SK-N-SH (cell line): Measurements from ENCODE around the gene EFNB2. TPM values are rescaled to one million over a fixed set of nuclear protein-coding genes. Genes with fewer than 3 reads are reported as not detected.

Source experiments
- CTCF ChIA-PET: fragments of 300-600, 350-600 bp; formaldehyde crosslinking; extraction: SDS; loops from one replicate; lab custom pipeline; 2021; lab: Yijun Ruan, JAX
- POLR2A ChIA-PET: fragments of 350-600 bp; sonication (Branson Sonifier 250); formaldehyde crosslinking; extraction: SDS; loops from one replicate; lab custom pipeline; 2020; ENCODE audit warnings: antibody characterized with exemption, inconsistent platforms; lab: Yijun Ruan, JAX
- DNase-seq: peaks from one replicate; pipeline ENCODE4 v3.0.0; 2012
- H2AFZ ChIP-seq: fragments of 200-600 bp; sonication (generic); 2 replicates; pipeline ENCODE4 v1.8.1; 2016; ENCODE audit warnings: antibody characterized with exemption, mild to moderate bottlenecking, low read depth
- H3F3A ChIP-seq: fragments of 200-600 bp; sonication (generic); replicated peaks from 2 replicates; pipeline ENCODE3; 2016; ENCODE audit warnings: antibody characterized with exemption, mild to moderate bottlenecking; ENCODE audit not compliant: insufficient read depth
- H3K27ac ChIP-seq, 2 experiments: fragments of 200-500 bp in 1 of 2; fragments of 200-600 bp in 1 of 2; sonication (Bioruptor generic) in 1 of 2; sonication (generic), shearing (Covaris generic) in 1 of 2; 2 replicates each; pipeline versions ENCODE4 v1.5.1 to v1.6.1; 2014 to 2016; ENCODE audit warnings: low read depth in 2 of 2, inconsistent platforms in 1 of 2, low read length in 1 of 2, mild to moderate bottlenecking in 1 of 2, mixed read lengths in 1 of 2
- H3K27me3 ChIP-seq: fragments of 200-600 bp; sonication (generic), shearing (Covaris generic); 2 replicates; pipeline ENCODE4 v1.6.1; 2016; ENCODE audit warnings: mixed run types; ENCODE audit not compliant: insufficient read depth
- H3K36me3 ChIP-seq, 2 experiments: fragments of 200-500 bp in 1 of 2; fragments of 200-600 bp in 1 of 2; sonication (Bioruptor generic) in 1 of 2; sonication (generic) in 1 of 2; replicated peaks in 1 of 2; 2 replicates each; pipeline versions ENCODE3 to v1.5.1; 2014 to 2016; ENCODE audit warnings: low read length in 1 of 2, mild to moderate bottlenecking in 1 of 2; ENCODE audit not compliant: insufficient read depth in 2 of 2, control insufficient read depth in 1 of 2
- H3K4me1 ChIP-seq, 2 experiments: fragments of 200-500 bp in 1 of 2; fragments of 200-600 bp in 1 of 2; sonication (Bioruptor generic) in 1 of 2; sonication (generic), shearing (Covaris generic) in 1 of 2; 2 replicates each; pipeline versions ENCODE4 v1.5.1 to v1.6.1; 2014 to 2016; ENCODE audit warnings: low read depth in 1 of 2, low read length in 1 of 2, mixed run types in 1 of 2; ENCODE audit not compliant: insufficient read depth in 2 of 2, control insufficient read depth in 1 of 2
- H3K4me2 ChIP-seq: fragments of 200-600 bp; sonication (generic), shearing (Covaris generic); 2 replicates; pipeline ENCODE4 v1.6.1; 2017; ENCODE audit warnings: mixed run types
- H3K4me3 ChIP-seq, 2 experiments: fragments of 200-500 bp in 1 of 2; fragments of 200-600 bp in 1 of 2; sonication (Bioruptor generic) in 1 of 2; sonication (generic), shearing (Covaris generic) in 1 of 2; 2 replicates each; pipeline versions ENCODE4 v1.5.1 to v1.8.1; 2014 to 2016; ENCODE audit warnings: low read depth in 2 of 2, inconsistent platforms in 1 of 2, low read length in 1 of 2, mild to moderate bottlenecking in 1 of 2, mixed read lengths in 1 of 2, moderate library complexity in 1 of 2
- H3K79me2 ChIP-seq: fragments of 200-600 bp; sonication (generic); 2 replicates; pipeline ENCODE4 v1.8.1; 2017; ENCODE audit warnings: mild to moderate bottlenecking; ENCODE audit not compliant: insufficient read depth
- H3K9ac ChIP-seq: fragments of 200-600 bp; sonication (generic); 2 replicates; pipeline ENCODE4 v1.6.1; 2017; ENCODE audit warnings: mixed run types
- H3K9me2 ChIP-seq: fragments of 200-600 bp; sonication (generic); 2 replicates; pipeline ENCODE4 v1.6.1; 2017; ENCODE audit warnings: mixed run types
- H3K9me3 ChIP-seq: fragments of 200-600 bp; sonication (generic); 2 replicates; pipeline ENCODE4 v1.6.1; 2017; ENCODE audit warnings: mixed run types, mild to moderate bottlenecking, moderate library complexity
- H4K20me1 ChIP-seq: fragments of 200-600 bp; sonication (generic); 2 replicates; pipeline ENCODE4 v1.6.1; 2017; ENCODE audit warnings: mild to moderate bottlenecking, mixed run types; ENCODE audit not compliant: insufficient read depth
- CHD2 ChIP-seq: fragments of 150-350 bp; IDR thresholded peaks from 2 replicates; pipeline ENCODE4 v1.6.1; 2018; ENCODE audit warnings: low read length; ENCODE audit not compliant: partially characterized antibody
- ELF1 ChIP-seq: IDR thresholded peaks from 2 replicates; pipeline ENCODE4 v1.4.0; 2012
- EP300 ChIP-seq, 2 experiments: IDR thresholded peaks; 2 replicates each; pipeline versions ENCODE4 v1.4.0 to v1.6.1; 2012; ENCODE audit warnings: borderline replicate concordance in 1 of 2, low read depth in 1 of 2, low read length in 1 of 2
- FOXJ3 ChIP-seq: sonication (generic); formaldehyde crosslinking; IDR thresholded peaks from 2 replicates; pipeline ENCODE4 v1.5.1; 2020; ENCODE audit warnings: mild to moderate bottlenecking, missing genetic modification reagents
- FOXM1 ChIP-seq: IDR thresholded peaks from 2 replicates; pipeline ENCODE4 v1.4.0; 2012; ENCODE audit warnings: low read depth, mild to moderate bottlenecking
- GATA2 ChIP-seq: sonication (generic); formaldehyde crosslinking; IDR thresholded peaks from 2 replicates; pipeline ENCODE4 v1.5.0; 2020; ENCODE audit warnings: mild to moderate bottlenecking, missing genetic modification reagents
- MEF2A ChIP-seq: IDR thresholded peaks from 2 replicates; pipeline ENCODE4 v1.4.0; 2012; ENCODE audit warnings: low read depth, borderline replicate concordance
- NFIC ChIP-seq: IDR thresholded peaks from 2 replicates; pipeline ENCODE4 v1.4.0; 2012; ENCODE audit warnings: borderline replicate concordance
- NRF1 ChIP-seq: IDR thresholded peaks from 2 replicates; pipeline ENCODE4 v1.6.1; 2012; ENCODE audit warnings: low read depth, mild to moderate bottlenecking, low read length
- PBX3 ChIP-seq: IDR thresholded peaks from 2 replicates; pipeline ENCODE4; 2012
- RFX5 ChIP-seq: IDR thresholded peaks from 2 replicates; pipeline ENCODE4 v1.6.1; 2012; ENCODE audit warnings: mild to moderate bottlenecking, improper control_type of control experiment, low read length
- RXRA ChIP-seq: IDR thresholded peaks from 2 replicates; pipeline ENCODE4 v1.4.0; 2012; ENCODE audit warnings: low read depth, mild to moderate bottlenecking, borderline replicate concordance
- SIN3A ChIP-seq: IDR thresholded peaks from 2 replicates; pipeline ENCODE4 v1.6.1; 2012; ENCODE audit warnings: low read depth, mild to moderate bottlenecking, low read length, moderate library complexity, borderline replicate concordance
- SMC3 ChIP-seq: IDR thresholded peaks from 2 replicates; pipeline ENCODE4 v1.6.1; 2012; ENCODE audit warnings: low read depth, low read length, improper control_type of control experiment
- TCF12 ChIP-seq: IDR thresholded peaks from 2 replicates; pipeline ENCODE4 v1.4.0; 2012
- TEAD4 ChIP-seq: IDR thresholded peaks from 2 replicates; pipeline ENCODE4 v1.4.0; 2012; ENCODE audit warnings: mild to moderate bottlenecking, borderline replicate concordance; ENCODE audit not compliant: insufficient read depth
- USF1 ChIP-seq: IDR thresholded peaks from 2 replicates; pipeline ENCODE4 v1.4.0; 2012; ENCODE audit warnings: low read depth, borderline replicate concordance
- USF2 ChIP-seq: fragments of 150-350 bp; IDR thresholded peaks from 2 replicates; pipeline ENCODE4 v1.6.1; 2017; ENCODE audit warnings: antibody characterized with exemption, low read length, low read depth, borderline replicate concordance
- WGBS: methylation state at CpG from one replicate; pipeline ENCODE4 v1.1.6; 2017; ENCODE audit warnings: low lambda C conversion rate; 5-methylcytosine and 5-hydroxymethylcytosine counted together
- polyA plus RNA-seq, 3 experiments: library from polyadenylated mRNA; depleted of rRNA; stranded (reverse); fragments of >200 nt; gene quantifications; 2 replicates each; pipeline ENCODE4 v1.2.3, GENCODE V29; 2012
- TF ChIP-seq, protein P1 (sequence below): IDR thresholded peaks from 2 replicates; pipeline ENCODE4 v1.6.1; 2012; ENCODE audit warnings: mild to moderate bottlenecking, low read depth, low read length, moderate library complexity
- TF ChIP-seq, protein P2 (sequence below): IDR thresholded peaks from 2 replicates; pipeline ENCODE4 v1.4.0; 2012; ENCODE audit warnings: low read depth

Gene EFNB2
- polyA plus RNA-seq, 1 of the 3 experiments (the other 2 are of a cell fraction), result 3.0 TPM

- Histone ChIP-seq H3K79me2 (no peaks in the 10 kb centered on the region), H3K9me3 (no peaks in the 10 kb centered on the region), H3K27me3 (no peaks in the 10 kb centered on the region), H4K20me1 (no peaks in the 10 kb centered on the region), H3K4me1 (peaks cover 0 to 10% of the 10 kb centered on the region in 2 experiments; a peak in 1 of 4 replicates), H3K4me2 (no peak overlapping the region)
- DNase-seq, result no peak
- TF ChIP-seq, protein P1, sequence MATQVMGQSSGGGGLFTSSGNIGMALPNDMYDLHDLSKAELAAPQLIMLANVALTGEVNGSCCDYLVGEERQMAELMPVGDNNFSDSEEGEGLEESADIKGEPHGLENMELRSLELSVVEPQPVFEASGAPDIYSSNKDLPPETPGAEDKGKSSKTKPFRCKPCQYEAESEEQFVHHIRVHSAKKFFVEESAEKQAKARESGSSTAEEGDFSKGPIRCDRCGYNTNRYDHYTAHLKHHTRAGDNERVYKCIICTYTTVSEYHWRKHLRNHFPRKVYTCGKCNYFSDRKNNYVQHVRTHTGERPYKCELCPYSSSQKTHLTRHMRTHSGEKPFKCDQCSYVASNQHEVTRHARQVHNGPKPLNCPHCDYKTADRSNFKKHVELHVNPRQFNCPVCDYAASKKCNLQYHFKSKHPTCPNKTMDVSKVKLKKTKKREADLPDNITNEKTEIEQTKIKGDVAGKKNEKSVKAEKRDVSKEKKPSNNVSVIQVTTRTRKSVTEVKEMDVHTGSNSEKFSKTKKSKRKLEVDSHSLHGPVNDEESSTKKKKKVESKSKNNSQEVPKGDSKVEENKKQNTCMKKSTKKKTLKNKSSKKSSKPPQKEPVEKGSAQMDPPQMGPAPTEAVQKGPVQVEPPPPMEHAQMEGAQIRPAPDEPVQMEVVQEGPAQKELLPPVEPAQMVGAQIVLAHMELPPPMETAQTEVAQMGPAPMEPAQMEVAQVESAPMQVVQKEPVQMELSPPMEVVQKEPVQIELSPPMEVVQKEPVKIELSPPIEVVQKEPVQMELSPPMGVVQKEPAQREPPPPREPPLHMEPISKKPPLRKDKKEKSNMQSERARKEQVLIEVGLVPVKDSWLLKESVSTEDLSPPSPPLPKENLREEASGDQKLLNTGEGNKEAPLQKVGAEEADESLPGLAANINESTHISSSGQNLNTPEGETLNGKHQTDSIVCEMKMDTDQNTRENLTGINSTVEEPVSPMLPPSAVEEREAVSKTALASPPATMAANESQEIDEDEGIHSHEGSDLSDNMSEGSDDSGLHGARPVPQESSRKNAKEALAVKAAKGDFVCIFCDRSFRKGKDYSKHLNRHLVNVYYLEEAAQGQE, result no peak
- no peak for TF ChIP-seq MEF2A
- no peak for TF ChIP-seq ELF1
- TF ChIP-seq FOXM1, result no peak
- TF ChIP-seq, protein P2, sequence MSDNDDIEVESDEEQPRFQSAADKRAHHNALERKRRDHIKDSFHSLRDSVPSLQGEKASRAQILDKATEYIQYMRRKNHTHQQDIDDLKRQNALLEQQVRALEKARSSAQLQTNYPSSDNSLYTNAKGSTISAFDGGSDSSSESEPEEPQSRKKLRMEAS, result no peak
- TF ChIP-seq CHD2, result no peak
- TF ChIP-seq USF2, result no peak
- no peak for TF ChIP-seq NFIC
- no peak for TF ChIP-seq TCF12
- TF ChIP-seq USF1, result no peak
- no peak for TF ChIP-seq TEAD4
- TF ChIP-seq SMC3, result no peak
- no peak for TF ChIP-seq SIN3A
- no peak for TF ChIP-seq FOXJ3 (CRISPR knock-in tag)
- TF ChIP-seq EP300 (IDR thresholded peaks at IDR 0.05; ENCODE audit: borderline replicate concordance in 1 of 2, low read depth in 1 of 2, low read length in 1 of 2), result no peak
- no peak for TF ChIP-seq RXRA
- no peak for TF ChIP-seq PBX3
- TF ChIP-seq NRF1, result no peak
- TF ChIP-seq RFX5, result no peak
- no peak for TF ChIP-seq GATA2 (CRISPR knock-in tag)
- TF ChIP-seq, all 33 proteins: peak for 0
- peak overlapping the region; percentile 90; the same call in 1 of the 2 replicates for H2AFZ ChIP-seq
- no peak overlapping the region for H3K9ac ChIP-seq
- CTCF ChIA-PET, result no interaction called here
- no peaks in the 10 kb centered on the region for H3K9me2 ChIP-seq
- WGBS, result 96% methylated on average over 6 of the region's 9 CpGs
- POLR2A ChIA-PET, result no interaction called here
- H3F3A ChIP-seq, result no peaks in the 10 kb centered on the region
- H3K36me3 ChIP-seq, result no peaks in the 10 kb centered on the region
- no peak overlapping the region for H3K4me3 ChIP-seq
- no peak overlapping the region for H3K27ac ChIP-seq
Measured at GRCh38 chr13:106473154-106473553, 62.3 kb downstream of the EFNB2 start.
